ENCODE data around the gene TCF3.

TCF3 gene

DNA sequence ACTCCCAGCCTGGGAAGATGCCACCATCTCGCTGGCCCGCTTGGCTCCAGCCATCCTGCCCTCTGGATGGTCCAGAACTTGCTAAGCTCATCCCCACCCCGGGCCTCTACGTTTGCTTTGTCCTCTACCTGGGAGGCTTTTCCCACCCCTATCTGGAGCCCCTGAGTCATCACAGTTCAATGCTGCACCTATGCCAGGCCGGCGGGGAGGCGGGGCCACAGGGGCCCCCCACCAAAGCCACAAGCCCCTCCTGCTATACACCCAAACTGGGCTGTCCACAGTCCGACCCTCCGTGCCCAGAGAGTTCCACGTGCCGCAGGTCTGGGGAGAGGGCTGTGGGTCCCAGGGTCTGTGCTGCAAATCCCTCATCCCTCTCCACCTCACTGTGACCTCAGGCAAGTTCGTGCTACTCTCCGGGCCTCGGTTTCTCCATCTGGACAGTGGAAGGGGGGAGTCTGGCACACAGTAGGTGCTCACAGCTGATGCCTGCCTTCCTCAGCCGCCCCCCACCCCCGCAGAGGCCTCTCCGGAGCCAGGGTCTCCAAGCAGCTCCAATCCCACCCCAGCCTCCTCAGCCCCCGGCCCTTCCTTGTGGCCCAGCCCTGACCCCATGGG is 1.9 kb upstream of the TCF3 start:
- H3K27ac ChIP-seq = no peak overlapping the region
- TF ChIP-seq, protein P1, sequence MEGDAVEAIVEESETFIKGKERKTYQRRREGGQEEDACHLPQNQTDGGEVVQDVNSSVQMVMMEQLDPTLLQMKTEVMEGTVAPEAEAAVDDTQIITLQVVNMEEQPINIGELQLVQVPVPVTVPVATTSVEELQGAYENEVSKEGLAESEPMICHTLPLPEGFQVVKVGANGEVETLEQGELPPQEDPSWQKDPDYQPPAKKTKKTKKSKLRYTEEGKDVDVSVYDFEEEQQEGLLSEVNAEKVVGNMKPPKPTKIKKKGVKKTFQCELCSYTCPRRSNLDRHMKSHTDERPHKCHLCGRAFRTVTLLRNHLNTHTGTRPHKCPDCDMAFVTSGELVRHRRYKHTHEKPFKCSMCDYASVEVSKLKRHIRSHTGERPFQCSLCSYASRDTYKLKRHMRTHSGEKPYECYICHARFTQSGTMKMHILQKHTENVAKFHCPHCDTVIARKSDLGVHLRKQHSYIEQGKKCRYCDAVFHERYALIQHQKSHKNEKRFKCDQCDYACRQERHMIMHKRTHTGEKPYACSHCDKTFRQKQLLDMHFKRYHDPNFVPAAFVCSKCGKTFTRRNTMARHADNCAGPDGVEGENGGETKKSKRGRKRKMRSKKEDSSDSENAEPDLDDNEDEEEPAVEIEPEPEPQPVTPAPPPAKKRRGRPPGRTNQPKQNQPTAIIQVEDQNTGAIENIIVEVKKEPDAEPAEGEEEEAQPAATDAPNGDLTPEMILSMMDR (IDR thresholded peaks at IDR 0.05) = no peak
- TF ChIP-seq ZFX (IDR thresholded peaks at IDR 0.05; ENCODE audit: borderline replicate concordance) = no peak

DNA sequence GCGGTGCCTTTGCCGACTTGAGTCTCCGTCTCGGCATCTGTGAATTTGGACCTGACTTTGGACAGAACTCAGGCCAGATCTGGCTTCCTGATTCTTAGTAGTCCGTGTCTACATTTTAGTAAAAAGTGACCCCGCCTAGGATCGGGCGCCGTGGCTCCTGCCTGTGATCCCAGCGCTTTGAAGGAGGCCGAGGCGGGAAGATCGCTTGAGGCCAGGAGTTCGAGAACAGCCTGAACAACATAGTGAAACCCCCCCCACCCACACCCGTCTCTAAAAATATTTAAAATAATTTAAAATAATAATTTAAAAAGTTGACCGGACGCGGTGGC is 849 bp upstream of the TCF3 start:
- TF ChIP-seq, protein P1 (IDR thresholded peaks at IDR 0.05) = no peak
- no peak for TF ChIP-seq ZFX (IDR thresholded peaks at IDR 0.05; ENCODE audit: borderline replicate concordance)
- H3K27ac ChIP-seq = peak overlapping the region; percentile 86

DNA sequence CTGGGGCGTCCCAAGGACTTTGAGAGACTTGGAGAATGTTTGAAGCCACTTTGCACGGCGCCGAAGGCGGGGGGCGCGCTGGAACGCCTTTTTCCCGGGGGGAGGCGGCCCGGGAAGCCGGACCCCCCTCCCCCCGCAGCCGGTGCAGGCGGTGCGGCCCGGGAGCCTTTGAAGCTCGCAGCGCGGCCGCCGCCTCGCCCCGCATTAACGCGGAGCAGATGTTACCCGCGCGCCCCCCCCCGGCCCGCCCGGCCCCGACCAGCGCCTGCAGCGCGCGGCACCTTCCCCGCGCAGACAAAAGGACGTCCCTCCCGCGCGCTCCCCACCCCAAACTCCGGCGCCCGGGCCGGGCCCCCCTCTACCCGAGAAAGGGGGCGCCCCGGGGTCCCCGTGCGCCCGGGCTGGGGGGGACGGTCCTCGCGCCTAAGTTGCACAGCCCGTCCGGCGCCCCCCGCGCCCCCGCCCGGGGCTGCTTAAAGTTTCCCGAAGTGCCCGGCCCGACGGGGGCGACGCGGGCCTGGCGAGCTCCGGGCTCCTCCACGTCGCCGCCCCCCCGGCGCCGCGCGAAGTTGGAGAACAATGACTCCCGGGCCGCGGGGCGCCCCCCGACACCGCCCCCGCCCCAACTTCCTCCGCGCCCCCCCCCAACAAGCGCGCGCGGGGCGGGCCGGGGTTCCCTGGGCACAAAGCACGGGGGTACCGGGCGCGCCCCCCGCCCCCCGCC is 685 bp downstream of the TCF3 start:
- TF ChIP-seq, protein P1 (IDR thresholded peaks at IDR 0.05) = 0 out of 2 replicates have a peak, but pooled peaks have one; percentile 8
- no peak for TF ChIP-seq ZFX (IDR thresholded peaks at IDR 0.05; ENCODE audit: borderline replicate concordance)
- H3K27ac ChIP-seq = peak overlapping the region; percentile 86

DNA sequence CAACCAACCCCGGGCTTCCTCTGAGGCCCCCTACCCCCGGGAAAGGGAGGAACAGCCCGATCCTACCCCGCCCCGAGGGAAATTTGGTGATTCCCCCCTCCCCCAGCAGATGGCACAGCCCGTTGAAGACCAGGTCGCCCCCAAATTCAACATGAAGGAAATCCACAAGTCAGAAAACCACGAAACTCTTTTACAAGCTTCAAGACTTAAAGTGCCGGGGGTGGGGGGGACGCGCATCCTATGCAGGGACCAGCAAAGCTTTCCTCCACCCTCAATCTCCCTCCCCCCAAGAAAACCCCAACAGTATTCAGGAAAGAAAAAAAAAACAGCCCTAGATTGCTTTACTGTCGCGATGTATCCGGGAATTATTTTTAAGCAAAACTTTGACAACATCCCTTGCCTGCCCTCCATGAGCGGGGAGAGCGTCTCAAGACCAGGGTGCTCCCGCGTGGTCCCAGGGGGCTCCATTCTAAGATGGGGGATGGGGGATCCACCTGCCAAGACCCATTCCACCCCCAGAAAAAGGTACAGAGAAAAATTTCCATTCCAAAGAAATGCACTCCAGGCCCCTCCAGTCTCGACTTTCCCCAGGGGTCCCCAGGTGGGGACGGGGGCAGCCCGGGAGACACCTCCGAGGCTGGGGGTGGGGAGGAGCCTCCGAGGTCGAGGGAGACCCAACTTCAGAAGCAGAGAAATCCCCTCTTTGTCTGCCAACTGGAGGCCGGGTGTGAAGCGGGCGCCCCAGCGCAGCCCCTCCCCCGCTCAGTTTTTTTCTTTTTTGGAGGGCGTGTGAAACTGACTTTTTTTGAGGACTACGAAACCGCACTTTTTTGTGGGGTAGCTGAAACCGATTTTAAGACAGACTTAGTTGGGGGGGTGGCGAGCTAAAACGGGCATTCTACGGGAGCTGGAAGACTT is 1.5 kb downstream of the TCF3 start:
- TF ChIP-seq ZFX (IDR thresholded peaks at IDR 0.05; ENCODE audit: borderline replicate concordance) = no peak
- TF ChIP-seq, protein P1 (IDR thresholded peaks at IDR 0.05) = no peak
- peak overlapping the region; percentile 86 for H3K27ac ChIP-seq

DNA sequence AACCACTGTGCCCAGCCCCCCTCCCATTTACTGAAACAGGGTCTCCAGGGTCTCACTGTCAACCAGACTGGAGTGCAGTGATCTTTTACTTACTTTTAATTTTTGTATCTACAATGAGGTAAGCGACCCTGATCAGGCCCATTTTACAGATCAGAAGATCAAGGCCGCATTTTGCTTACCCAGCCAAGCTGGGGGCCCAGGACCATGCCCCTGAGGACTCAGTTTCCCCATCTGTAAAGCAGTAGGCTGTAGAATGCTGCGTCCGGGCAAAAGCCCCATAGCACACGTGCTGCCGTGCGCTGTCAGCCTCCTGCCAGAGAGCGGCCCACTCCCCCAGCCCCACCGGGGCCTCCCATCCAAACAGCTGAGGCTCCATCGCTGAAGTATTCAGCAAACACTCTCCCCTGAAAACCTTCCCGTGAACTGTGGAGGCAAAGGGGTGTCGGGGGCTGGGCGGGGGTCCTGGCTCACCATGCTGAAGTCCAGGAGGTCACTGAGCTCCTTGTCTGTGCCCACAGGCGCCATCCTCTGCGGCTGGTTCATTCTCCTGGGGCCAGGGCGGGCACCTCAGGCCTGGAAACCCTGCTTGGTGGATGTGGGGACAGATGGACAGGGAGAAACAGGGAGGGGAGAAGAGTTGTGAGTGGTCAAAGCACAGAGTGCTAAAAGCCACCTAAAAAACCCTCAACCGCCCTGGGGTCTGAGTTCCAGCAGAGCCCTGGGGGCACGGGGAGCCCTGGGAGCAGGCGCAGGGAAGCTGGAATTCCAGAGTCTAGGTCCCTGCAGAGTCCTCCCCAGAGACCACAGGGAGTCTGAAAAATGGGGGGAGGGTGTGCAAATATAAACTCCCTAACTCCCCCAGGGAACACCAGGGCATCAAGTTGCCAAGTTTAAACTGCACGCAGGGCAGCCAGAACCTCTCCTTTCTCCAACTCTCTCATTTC is 2.4 kb downstream of the TCF3 start:
- TF ChIP-seq ZFX (IDR thresholded peaks at IDR 0.05; ENCODE audit: borderline replicate concordance) = no peak
- TF ChIP-seq, protein P1 (IDR thresholded peaks at IDR 0.05) = no peak
- peak overlapping the region; percentile 86; the same call in 1 of the 2 replicates for H3K27ac ChIP-seq

DNA sequence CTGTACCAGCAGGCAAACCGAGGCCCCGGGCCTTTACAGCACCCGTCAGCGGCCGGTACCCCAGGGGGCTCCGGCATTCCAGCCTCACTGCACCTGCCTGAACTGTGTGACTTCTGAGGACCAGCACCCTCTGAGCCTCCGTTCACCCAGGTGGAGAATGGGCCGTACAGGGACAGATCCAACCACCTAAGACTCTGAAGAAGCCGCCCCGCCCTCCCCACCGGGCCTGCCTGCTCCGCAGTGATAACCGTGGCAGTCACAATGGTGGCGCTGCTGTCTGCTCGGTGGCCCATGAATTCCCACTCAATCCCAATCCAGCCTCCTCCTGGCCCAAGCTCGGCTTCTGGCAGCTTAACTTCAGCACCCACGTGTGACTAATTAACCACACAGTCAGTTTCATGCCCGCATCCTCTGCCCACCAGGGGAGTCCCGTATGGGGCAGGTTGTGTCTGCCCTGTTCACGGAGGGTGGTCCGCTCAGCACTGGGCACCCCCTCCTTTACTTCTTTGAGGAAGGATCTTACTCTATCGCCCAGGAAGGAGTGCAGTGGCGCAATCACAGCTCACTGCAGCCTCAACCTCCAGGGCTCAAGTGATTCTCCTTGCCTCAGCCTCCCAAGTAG is 3.4 kb downstream of the TCF3 start:
- no peak overlapping the region for H3K27ac ChIP-seq
- no peak for TF ChIP-seq ZFX (IDR thresholded peaks at IDR 0.05; ENCODE audit: borderline replicate concordance)
- TF ChIP-seq, protein P1 (IDR thresholded peaks at IDR 0.05) = no peak

All from 22Rv1 (cell line).